H9 (cell line): ENCODE measurements around the gene USP40. TPM values are rescaled to one million over a fixed set of nuclear protein-coding genes. Genes with fewer than 3 reads are reported as not detected.

Source experiments
- DNase-seq: peaks from one replicate; pipeline ENCODE4 v3.0.0-alpha.2; 2017
- H2AFZ ChIP-seq: one replicate; pipeline ENCODE4 v1.6.1; 2013; ENCODE audit warnings: mild to moderate bottlenecking, low read length, control low read depth, moderate library complexity
- H2AK5ac ChIP-seq: 2 replicates; pipeline ENCODE4 v1.6.1; 2013; ENCODE audit warnings: low read length, control low read depth, mixed read lengths; ENCODE audit not compliant: insufficient read length
- H2BK120ac ChIP-seq: one replicate; pipeline ENCODE4 v1.6.1; 2013; ENCODE audit warnings: low read depth, mild to moderate bottlenecking, low read length, control low read depth, inconsistent platforms; ENCODE audit not compliant: poor library complexity, severe bottlenecking
- H2BK12ac ChIP-seq: 2 replicates; pipeline ENCODE4 v1.6.1; 2013; ENCODE audit warnings: low read length, control low read depth, mixed read lengths, low read depth; ENCODE audit not compliant: insufficient read length
- H2BK15ac ChIP-seq: 2 replicates; pipeline ENCODE4 v1.6.1; 2013; ENCODE audit warnings: low read depth, low read length, control low read depth
- H2BK20ac ChIP-seq: one replicate; pipeline ENCODE4 v1.6.1; 2013; ENCODE audit warnings: low read depth, mild to moderate bottlenecking, low read length, control low read depth, inconsistent platforms; ENCODE audit not compliant: poor library complexity, severe bottlenecking
- H2BK5ac ChIP-seq: 2 replicates; pipeline ENCODE4 v1.6.1; 2013; ENCODE audit warnings: low read length, control low read depth, mixed read lengths; ENCODE audit not compliant: insufficient read length
- H3K14ac ChIP-seq: 2 replicates; pipeline ENCODE4 v1.6.1; 2013; ENCODE audit warnings: low read length, control low read depth; ENCODE audit not compliant: insufficient read depth
- H3K18ac ChIP-seq: 2 replicates; pipeline ENCODE4 v1.6.1; 2013; ENCODE audit warnings: low read depth, mild to moderate bottlenecking, mixed read lengths, low read length, control low read depth; ENCODE audit not compliant: insufficient read length
- H3K23ac ChIP-seq: 2 replicates; pipeline ENCODE4 v1.6.1; 2013; ENCODE audit warnings: low read length, control low read depth, mixed read lengths, low read depth; ENCODE audit not compliant: insufficient read length
- H3K23me2 ChIP-seq: 2 replicates; pipeline ENCODE4 v1.6.1; 2013; ENCODE audit warnings: low read depth, mild to moderate bottlenecking, mixed read lengths, low read length, control low read depth; ENCODE audit not compliant: insufficient read length, poor library complexity, severe bottlenecking
- H3K27ac ChIP-seq: 2 replicates; pipeline ENCODE4 v1.5.1; 2013; ENCODE audit warnings: low read length, control low read depth, mixed read lengths, low read depth; ENCODE audit not compliant: insufficient read length
- H3K27me3 ChIP-seq: 2 replicates; pipeline ENCODE4 v1.6.1; 2013; ENCODE audit warnings: low read length, control low read depth, inconsistent platforms; ENCODE audit not compliant: insufficient read depth
- H3K4ac ChIP-seq: 2 replicates; pipeline ENCODE4 v1.6.1; 2013; ENCODE audit warnings: low read depth, mild to moderate bottlenecking, control low read depth, inconsistent platforms, low read length, moderate library complexity
- H3K4me1 ChIP-seq: 2 replicates; pipeline ENCODE4 v1.6.1; 2013; ENCODE audit warnings: low read length, control low read depth, inconsistent platforms; ENCODE audit not compliant: insufficient read depth
- H3K4me2 ChIP-seq: 2 replicates; pipeline ENCODE4 v1.6.1; 2013; ENCODE audit warnings: low read length, control low read depth, mixed read lengths; ENCODE audit not compliant: insufficient read length, insufficient read depth
- H3K56ac ChIP-seq: 2 replicates; pipeline ENCODE4 v1.6.1; 2013; ENCODE audit warnings: low read depth, mild to moderate bottlenecking, mixed read lengths, low read length, control low read depth; ENCODE audit not compliant: insufficient read length
- H3K79me1 ChIP-seq: 2 replicates; pipeline ENCODE4 v1.6.1; 2013; ENCODE audit warnings: low read depth, mild to moderate bottlenecking, moderate library complexity, low read length, control low read depth, inconsistent platforms; ENCODE audit not compliant: insufficient read depth, poor library complexity, severe bottlenecking
- H3K79me2 ChIP-seq: 2 replicates; pipeline ENCODE4 v1.6.1; 2013; ENCODE audit warnings: low read length, control low read depth, inconsistent platforms; ENCODE audit not compliant: insufficient read depth
- H3K9ac ChIP-seq: 2 replicates; pipeline ENCODE4 v1.6.1; 2013; ENCODE audit warnings: low read length, control low read depth, mixed read lengths; ENCODE audit not compliant: insufficient read length; ENCODE audit errors: extremely low read depth
- H3K9me3 ChIP-seq: one replicate; pipeline ENCODE4 v1.6.1; 2013; ENCODE audit warnings: low read depth, low read length, inconsistent platforms; ENCODE audit not compliant: control insufficient read depth
- H3T11ph ChIP-seq: one replicate; pipeline ENCODE4 v1.6.1; 2013; ENCODE audit warnings: mild to moderate bottlenecking, low read length, control low read depth, inconsistent platforms
- H4K20me1 ChIP-seq: one replicate; pipeline ENCODE4 v1.6.1; 2013; ENCODE audit not compliant: control insufficient read depth, insufficient read length, insufficient read depth
- H4K5ac ChIP-seq: 2 replicates; pipeline ENCODE4 v1.6.1; 2013; ENCODE audit warnings: low read depth, mild to moderate bottlenecking, mixed read lengths, low read length, control low read depth; ENCODE audit not compliant: insufficient read length
- H4K8ac ChIP-seq: replicated peaks from 2 replicates; pipeline ENCODE4 v1.6.1; 2013; ENCODE audit warnings: low read length, control low read depth, mixed read lengths, low read depth; ENCODE audit not compliant: insufficient read length
- H4K91ac ChIP-seq: 2 replicates; pipeline ENCODE4 v1.6.1; 2013; ENCODE audit warnings: low read depth, mild to moderate bottlenecking, moderate library complexity, mixed read lengths, low read length, control low read depth; ENCODE audit not compliant: insufficient read length
- H3K27ac Mint-ChIP-seq, 3 experiments: 2 replicates in 2 of 3; 3 replicates in 1 of 3; pipeline ENCODE4 v1.8.0; 2020 to 2021; ENCODE audit warnings: mixed read lengths in 3 of 3, mild to moderate bottlenecking in 1 of 3, moderate library complexity in 1 of 3
- H3K27me3 Mint-ChIP-seq: 2 replicates; pipeline ENCODE4 v1.8.0; 2021; ENCODE audit warnings: low read depth, mild to moderate bottlenecking, moderate library complexity, mixed read lengths
- H3K36me3 Mint-ChIP-seq, 3 experiments: 2 replicates in 2 of 3; 3 replicates in 1 of 3; pipeline ENCODE4 v1.8.0; 2020 to 2021; ENCODE audit warnings: low read depth in 3 of 3, mixed read lengths in 3 of 3; ENCODE audit not compliant: insufficient read depth in 1 of 3
- H3K4me1 Mint-ChIP-seq, 2 experiments: 2 replicates each; pipeline ENCODE4 v1.8.0; 2020; ENCODE audit warnings: mixed read lengths in 2 of 2
- H3K4me3 Mint-ChIP-seq, 2 experiments: 2 replicates in 1 of 2; 3 replicates in 1 of 2; pipeline ENCODE4 v1.8.0; 2020 to 2021; ENCODE audit warnings: mild to moderate bottlenecking in 2 of 2, mixed read lengths in 2 of 2, moderate library complexity in 1 of 2
- H3K9me3 Mint-ChIP-seq, 2 experiments: 2 replicates in 1 of 2; 3 replicates in 1 of 2; pipeline ENCODE4 v1.8.0; 2020; ENCODE audit warnings: mild to moderate bottlenecking in 2 of 2, mixed read lengths in 2 of 2, moderate library complexity in 1 of 2
- WGBS: extraction: QIAGEN DNeasy Blood & Tissue Kit; methylation state at CpG from one replicate; pipeline ENCODE4 v1.1.7; 2013; ENCODE audit warnings: missing lambda C conversion rate, low lambda C conversion rate, mixed read lengths; ENCODE audit not compliant: insufficient read length; ENCODE audit errors: extremely low coverage; 5-methylcytosine and 5-hydroxymethylcytosine counted together
- total RNA-seq: library from RNA; stranded (reverse); gene quantifications from 2 replicates; pipeline ENCODE4 v1.2.1, GENCODE V29; 2021
- TF ChIP-seq, protein P1 (sequence below): fragments of 200-600 bp; sonication (generic); conservative IDR thresholded peaks from 3 replicates; pipeline ENCODE4 v1.8.0; 2021; ENCODE audit warnings: antibody characterized with exemption, mild to moderate bottlenecking

The USP40 gene
- total RNA-seq, 1 experiment from 2014 or later: 7.5 TPM

DNA sequence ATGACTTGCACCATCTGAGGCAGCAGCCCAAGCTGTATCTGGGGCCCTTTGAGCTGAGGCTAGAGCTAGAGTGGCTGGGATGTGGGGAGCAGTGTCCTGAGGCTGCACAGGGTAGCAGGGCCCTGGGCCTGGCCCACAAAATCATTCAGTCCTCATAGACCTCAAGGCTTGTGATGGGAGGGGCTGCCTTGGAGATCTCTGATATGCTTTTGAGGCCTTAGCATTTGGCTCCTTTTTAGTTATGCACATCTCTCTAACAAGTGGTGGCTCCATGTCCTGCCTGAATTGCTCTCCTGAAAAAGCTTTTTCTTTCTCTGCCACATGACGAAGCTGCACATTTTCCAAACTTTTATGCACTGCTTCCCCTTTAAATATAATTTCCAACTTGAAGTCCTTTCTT, 39.1 kb upstream of the USP40 start:
- H3K9me3 Mint-ChIP-seq: peaks cover 9 to 11% of the 10 kb centered on the region in 2 experiments; a peak in 4 of 5 replicates
- no peak overlapping the region for H2BK5ac ChIP-seq
- H4K20me1 ChIP-seq: no peaks in the 10 kb centered on the region
- H3K27ac ChIP-seq: no peak overlapping the region
- no CpG with 5 or more reads among the region's 1 CpG for WGBS
- H2AFZ ChIP-seq: no peak overlapping the region
- H3K36me3 Mint-ChIP-seq: no peaks in the 10 kb centered on the region; a peak in 2 of 7 replicates
- no peak overlapping the region for H3K4me3 Mint-ChIP-seq
- no peak overlapping the region for H4K5ac ChIP-seq
- no peak overlapping the region for H3T11ph ChIP-seq
- no peaks in the 10 kb centered on the region for H3K79me2 ChIP-seq
- DNase-seq: no peak
- no peak overlapping the region for H2BK120ac ChIP-seq
- H3K27ac Mint-ChIP-seq: no peak overlapping the region
- no peak overlapping the region for H4K8ac ChIP-seq
- H3K9me3 ChIP-seq: no peaks in the 10 kb centered on the region
- no peak overlapping the region for H4K91ac ChIP-seq
- no peaks in the 10 kb centered on the region for H3K79me1 ChIP-seq
- no peak overlapping the region for H3K56ac ChIP-seq
- H3K4me1 Mint-ChIP-seq: no peaks in the 10 kb centered on the region
- H3K4ac ChIP-seq: no peak overlapping the region
- H3K27me3 ChIP-seq: no peaks in the 10 kb centered on the region
- TF ChIP-seq, protein P1, sequence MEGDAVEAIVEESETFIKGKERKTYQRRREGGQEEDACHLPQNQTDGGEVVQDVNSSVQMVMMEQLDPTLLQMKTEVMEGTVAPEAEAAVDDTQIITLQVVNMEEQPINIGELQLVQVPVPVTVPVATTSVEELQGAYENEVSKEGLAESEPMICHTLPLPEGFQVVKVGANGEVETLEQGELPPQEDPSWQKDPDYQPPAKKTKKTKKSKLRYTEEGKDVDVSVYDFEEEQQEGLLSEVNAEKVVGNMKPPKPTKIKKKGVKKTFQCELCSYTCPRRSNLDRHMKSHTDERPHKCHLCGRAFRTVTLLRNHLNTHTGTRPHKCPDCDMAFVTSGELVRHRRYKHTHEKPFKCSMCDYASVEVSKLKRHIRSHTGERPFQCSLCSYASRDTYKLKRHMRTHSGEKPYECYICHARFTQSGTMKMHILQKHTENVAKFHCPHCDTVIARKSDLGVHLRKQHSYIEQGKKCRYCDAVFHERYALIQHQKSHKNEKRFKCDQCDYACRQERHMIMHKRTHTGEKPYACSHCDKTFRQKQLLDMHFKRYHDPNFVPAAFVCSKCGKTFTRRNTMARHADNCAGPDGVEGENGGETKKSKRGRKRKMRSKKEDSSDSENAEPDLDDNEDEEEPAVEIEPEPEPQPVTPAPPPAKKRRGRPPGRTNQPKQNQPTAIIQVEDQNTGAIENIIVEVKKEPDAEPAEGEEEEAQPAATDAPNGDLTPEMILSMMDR: no peak
- H3K9ac ChIP-seq: no peak overlapping the region
- no peak overlapping the region for H3K4me2 ChIP-seq
- H2BK12ac ChIP-seq: no peak overlapping the region
- no peak overlapping the region for H2AK5ac ChIP-seq
- no peak overlapping the region for H3K23ac ChIP-seq
- no peaks in the 10 kb centered on the region; the same call in none of the 2 replicates for H3K27me3 Mint-ChIP-seq
- H2BK15ac ChIP-seq: no peak overlapping the region
- H3K4me1 ChIP-seq: no peaks in the 10 kb centered on the region
- no peak overlapping the region for H3K18ac ChIP-seq
- no peak overlapping the region for H2BK20ac ChIP-seq
- H3K14ac ChIP-seq: no peak overlapping the region
- no peaks in the 10 kb centered on the region for H3K23me2 ChIP-seq
